MM.1S (cell line): ENCODE measurements around the gene MRTFA.

Experiments used
- CTCF ChIP-seq: fragments of 300-600 bp; sonication (generic); IDR thresholded peaks from 2 replicates; pipeline ENCODE4 v1.5.1; 2016; ENCODE audit warnings: antibody characterized with exemption, low read length, mixed read lengths
- EZH2 ChIP-seq: fragments of 300-600 bp; sonication (generic); optimal IDR thresholded peaks from 2 replicates; pipeline ENCODE3; 2017; ENCODE audit warnings: low read depth, mild to moderate bottlenecking, antibody characterized with exemption, low read length, mixed read lengths

GRCh38 chr22:40480996-40481395 lies 155.5 kb downstream of the MRTFA start:
- TF ChIP-seq CTCF (no peak), EZH2 (no peak)
